Measurements from ENCODE around the gene KRTAP9-9.

Gene KRTAP9-9

GRCh38 chr17:41287050-41287449 is 31.9 kb downstream of the KRTAP9-9 start:
- Histone ChIP-seq H3K23ac (ENCODE audit: low read depth, low read length, poor library complexity) (no peak overlapping the region), H3K4me3 (ENCODE audit: low read length in 2 of 2) (no peak overlapping the region), H3K9me3 (replicated peaks in 1 of 2; ENCODE audit: control insufficient read depth in 2 of 2, insufficient read depth in 1 of 2, low read depth in 1 of 2, low read length in 2 of 2) (no peaks in the 10 kb centered on the region), H3K9ac (ENCODE audit: low read depth, low read length, poor library complexity) (no peak overlapping the region), H4K91ac (ENCODE audit: low read depth, low read length, poor library complexity) (no peak overlapping the region), H2BK5ac (ENCODE audit: low read length) (no peak overlapping the region), H3K4me1 (ENCODE audit: control insufficient read depth in 2 of 2, insufficient read depth in 1 of 2, low read depth in 1 of 2, low read length in 2 of 2) (peaks cover 0 to 2% of the 10 kb centered on the region in 2 donors), H4K8ac (ENCODE audit: low read depth, low read length) (no peak overlapping the region), H2BK12ac (ENCODE audit: low read length) (no peak overlapping the region), H2BK120ac (ENCODE audit: low read depth, low read length) (no peak overlapping the region), H3K27me3 (ENCODE audit: control insufficient read depth in 3 of 3, insufficient read depth in 3 of 3, low read depth in 1 of 3, low read length in 3 of 3) (no peaks in the 10 kb centered on the region), H3K36me3 (replicated peaks in 1 of 2; ENCODE audit: control insufficient read depth in 2 of 2, insufficient read depth in 2 of 2, low read length in 2 of 2) (no peaks in the 10 kb centered on the region), H3K14ac (ENCODE audit: low read length) (no peak overlapping the region), H2BK15ac (ENCODE audit: low read length) (no peak overlapping the region), H3K4ac (ENCODE audit: low read length) (no peak overlapping the region), H3K18ac (ENCODE audit: low read length) (no peak overlapping the region), H2AK5ac (ENCODE audit: low read depth, low read length) (no peak overlapping the region), H2AFZ (ENCODE audit: low read length) (no peak overlapping the region), H3K27ac (replicated peaks; ENCODE audit: low read length) (no peak overlapping the region), H3K79me1 (ENCODE audit: low read depth, low read length) (no peaks in the 10 kb centered on the region), H3K4me2 (ENCODE audit: insufficient read depth, low read length, poor library complexity, severe bottlenecking) (no peak overlapping the region)
- no peak for DNase-seq (ENCODE audit: low spot score)
- WGBS, 2 donors (ENCODE audit: extremely low coverage in 2 of 2, insufficient read length in 2 of 2, insufficient replicate concordance in 1 of 2): no CpG with 5 or more reads among the region's 3 CpGs

DNA sequence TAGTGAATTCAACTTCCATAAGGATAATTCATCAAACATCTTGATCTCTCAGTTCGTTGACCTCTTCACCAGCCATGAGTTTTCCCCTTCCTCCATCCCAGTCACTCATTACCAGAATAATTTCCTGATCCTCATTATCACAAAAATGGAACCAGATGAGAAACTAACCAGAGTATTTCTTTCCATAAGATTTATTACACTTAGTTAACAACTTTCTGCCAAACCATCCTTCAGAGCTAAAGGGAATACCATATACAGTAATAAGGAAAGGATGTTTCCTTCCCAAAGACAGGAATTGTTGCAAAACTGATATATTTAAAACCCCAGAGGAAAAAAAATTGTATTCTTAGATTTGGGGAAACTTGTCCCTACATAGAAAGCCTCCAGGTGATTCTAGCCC is 38.8 kb downstream of the KRTAP9-9 start:
- Histone ChIP-seq H2AFZ (ENCODE audit: low read length) (no peak overlapping the region), H4K91ac (ENCODE audit: low read depth, low read length, poor library complexity) (no peak overlapping the region), H3K27ac (replicated peaks; ENCODE audit: low read length) (no peak overlapping the region), H3K9me3 (replicated peaks in 1 of 2; ENCODE audit: control insufficient read depth in 2 of 2, insufficient read depth in 1 of 2, low read depth in 1 of 2, low read length in 2 of 2) (no peaks in the 10 kb centered on the region), H3K4me2 (ENCODE audit: insufficient read depth, low read length, poor library complexity, severe bottlenecking) (no peak overlapping the region), H4K8ac (ENCODE audit: low read depth, low read length) (no peak overlapping the region), H2BK120ac (ENCODE audit: low read depth, low read length) (no peak overlapping the region), H3K27me3 (ENCODE audit: control insufficient read depth in 3 of 3, insufficient read depth in 3 of 3, low read depth in 1 of 3, low read length in 3 of 3) (no peaks in the 10 kb centered on the region), H3K4me3 (ENCODE audit: low read length in 2 of 2) (no peak overlapping the region), H2BK15ac (ENCODE audit: low read length) (no peak overlapping the region), H2AK5ac (ENCODE audit: low read depth, low read length) (no peak overlapping the region), H3K18ac (ENCODE audit: low read length) (no peak overlapping the region), H3K23ac (ENCODE audit: low read depth, low read length, poor library complexity) (no peak overlapping the region), H3K79me1 (ENCODE audit: low read depth, low read length) (no peaks in the 10 kb centered on the region), H3K14ac (ENCODE audit: low read length) (no peak overlapping the region), H3K4me1 (ENCODE audit: control insufficient read depth in 2 of 2, insufficient read depth in 1 of 2, low read depth in 1 of 2, low read length in 2 of 2) (no peaks in the 10 kb centered on the region), H3K9ac (ENCODE audit: low read depth, low read length, poor library complexity) (no peak overlapping the region), H3K4ac (ENCODE audit: low read length) (no peak overlapping the region), H3K36me3 (replicated peaks in 1 of 2; ENCODE audit: control insufficient read depth in 2 of 2, insufficient read depth in 2 of 2, low read length in 2 of 2) (no peaks in the 10 kb centered on the region), H2BK5ac (ENCODE audit: low read length) (no peak overlapping the region), H2BK12ac (ENCODE audit: low read length) (no peak overlapping the region)
- DNase-seq (ENCODE audit: low spot score): no peak
- no CpG with 5 or more reads among the region's 1 CpG for WGBS, 2 donors (ENCODE audit: extremely low coverage in 2 of 2, insufficient read length in 2 of 2, insufficient replicate concordance in 1 of 2)

GRCh38 chr17:41296846-41297245 is 41.7 kb downstream of the KRTAP9-9 start:
- Histone ChIP-seq H3K27me3 (ENCODE audit: control insufficient read depth in 3 of 3, insufficient read depth in 3 of 3, low read depth in 1 of 3, low read length in 3 of 3) (no peaks in the 10 kb centered on the region), H2BK15ac (ENCODE audit: low read length) (no peak overlapping the region), H3K4me1 (ENCODE audit: control insufficient read depth in 2 of 2, insufficient read depth in 1 of 2, low read depth in 1 of 2, low read length in 2 of 2) (no peaks in the 10 kb centered on the region), H2BK12ac (ENCODE audit: low read length) (no peak overlapping the region), H2BK120ac (ENCODE audit: low read depth, low read length) (no peak overlapping the region), H4K8ac (ENCODE audit: low read depth, low read length) (no peak overlapping the region), H3K14ac (ENCODE audit: low read length) (no peak overlapping the region), H3K9ac (ENCODE audit: low read depth, low read length, poor library complexity) (no peak overlapping the region), H3K18ac (ENCODE audit: low read length) (no peak overlapping the region), H3K79me1 (ENCODE audit: low read depth, low read length) (no peaks in the 10 kb centered on the region), H3K9me3 (replicated peaks in 1 of 2; ENCODE audit: control insufficient read depth in 2 of 2, insufficient read depth in 1 of 2, low read depth in 1 of 2, low read length in 2 of 2) (no peaks in the 10 kb centered on the region), H3K23ac (ENCODE audit: low read depth, low read length, poor library complexity) (no peak overlapping the region), H3K27ac (replicated peaks; ENCODE audit: low read length) (no peak overlapping the region), H4K91ac (ENCODE audit: low read depth, low read length, poor library complexity) (no peak overlapping the region), H3K4ac (ENCODE audit: low read length) (no peak overlapping the region), H2AFZ (ENCODE audit: low read length) (no peak overlapping the region), H2AK5ac (ENCODE audit: low read depth, low read length) (no peak overlapping the region), H3K4me3 (ENCODE audit: low read length in 2 of 2) (no peak overlapping the region), H2BK5ac (ENCODE audit: low read length) (no peak overlapping the region), H3K36me3 (replicated peaks in 1 of 2; ENCODE audit: control insufficient read depth in 2 of 2, insufficient read depth in 2 of 2, low read length in 2 of 2) (no peaks in the 10 kb centered on the region), H3K4me2 (ENCODE audit: insufficient read depth, low read length, poor library complexity, severe bottlenecking) (no peak overlapping the region)
- no CpG with 5 or more reads among the region's 1 CpG for WGBS, 2 donors (ENCODE audit: extremely low coverage in 2 of 2, insufficient read length in 2 of 2, insufficient replicate concordance in 1 of 2)
- no peak for DNase-seq (ENCODE audit: low spot score)

DNA sequence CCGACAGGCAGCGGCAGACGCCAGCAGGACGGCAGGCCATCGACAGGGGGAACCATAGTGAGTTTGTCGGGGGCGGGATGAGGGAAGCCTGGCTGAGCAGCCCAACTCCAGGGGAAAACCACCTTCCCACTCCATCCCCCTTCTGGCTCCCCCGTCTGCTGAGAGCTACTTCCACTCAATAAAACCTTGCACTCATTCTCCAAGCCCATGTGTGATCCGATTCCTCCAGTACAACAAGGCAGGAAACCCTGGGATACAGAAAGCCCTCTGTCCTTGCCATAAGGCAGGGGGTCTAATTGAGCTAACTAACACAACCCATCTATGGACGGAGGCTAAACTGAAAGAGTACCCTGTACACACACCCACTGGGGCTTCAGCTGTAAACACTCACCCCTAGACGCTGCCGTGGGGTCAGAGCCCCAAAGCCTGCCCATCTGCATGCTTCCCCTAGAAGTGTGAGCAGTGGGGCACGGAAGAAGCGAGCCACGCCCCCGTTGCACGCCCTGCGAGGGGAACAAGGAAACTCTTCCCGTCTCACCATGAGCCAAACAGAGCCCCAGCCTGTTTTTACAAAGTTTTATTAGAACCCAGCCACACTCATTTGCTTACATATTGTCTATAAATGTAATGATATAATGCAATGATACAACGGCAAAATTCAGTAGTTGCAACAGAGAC is 43.4 kb downstream of the KRTAP9-9 start:
- Histone ChIP-seq H2BK5ac (ENCODE audit: low read length) (no peak overlapping the region), H3K4me1 (ENCODE audit: control insufficient read depth in 2 of 2, insufficient read depth in 1 of 2, low read depth in 1 of 2, low read length in 2 of 2) (no peaks in the 10 kb centered on the region), H3K9me3 (replicated peaks in 1 of 2; ENCODE audit: control insufficient read depth in 2 of 2, insufficient read depth in 1 of 2, low read depth in 1 of 2, low read length in 2 of 2) (no peaks in the 10 kb centered on the region), H3K14ac (ENCODE audit: low read length) (no peak overlapping the region), H3K9ac (ENCODE audit: low read depth, low read length, poor library complexity) (no peak overlapping the region), H3K27ac (replicated peaks; ENCODE audit: low read length) (no peak overlapping the region), H3K4me3 (ENCODE audit: low read length in 2 of 2) (no peak overlapping the region), H2BK120ac (ENCODE audit: low read depth, low read length) (no peak overlapping the region), H2AK5ac (ENCODE audit: low read depth, low read length) (no peak overlapping the region), H3K4ac (ENCODE audit: low read length) (no peak overlapping the region), H2BK15ac (ENCODE audit: low read length) (no peak overlapping the region), H3K27me3 (ENCODE audit: control insufficient read depth in 3 of 3, insufficient read depth in 3 of 3, low read depth in 1 of 3, low read length in 3 of 3) (no peaks in the 10 kb centered on the region), H3K4me2 (ENCODE audit: insufficient read depth, low read length, poor library complexity, severe bottlenecking) (no peak overlapping the region), H3K18ac (ENCODE audit: low read length) (no peak overlapping the region), H4K91ac (ENCODE audit: low read depth, low read length, poor library complexity) (no peak overlapping the region), H3K23ac (ENCODE audit: low read depth, low read length, poor library complexity) (no peak overlapping the region), H2BK12ac (ENCODE audit: low read length) (no peak overlapping the region), H4K8ac (ENCODE audit: low read depth, low read length) (no peak overlapping the region), H3K79me1 (ENCODE audit: low read depth, low read length) (no peaks in the 10 kb centered on the region), H3K36me3 (replicated peaks in 1 of 2; ENCODE audit: control insufficient read depth in 2 of 2, insufficient read depth in 2 of 2, low read length in 2 of 2) (no peaks in the 10 kb centered on the region), H2AFZ (ENCODE audit: low read length) (no peak overlapping the region)
- no CpG with 5 or more reads among the region's 20 CpGs for WGBS, 2 donors (ENCODE audit: extremely low coverage in 2 of 2, insufficient read length in 2 of 2, insufficient replicate concordance in 1 of 2)
- no peak for DNase-seq (ENCODE audit: low spot score)

Measured in neuronal stem cell (in vitro differentiated cells).